Measurements from ENCODE around the gene EFCC1.

GRCh38 chr3:129059311-129059958 is 58.3 kb downstream of the EFCC1 start:
- TF ChIP-seq CTCF (IDR thresholded peaks at IDR 0.05) (no peak), POLR2A (IDR thresholded peaks at IDR 0.05) (no peak)

Data from Peyer's patch (tissue), 4 donors.